MV-4-11 (cell line): ENCODE measurements around the gene ZNF563.
"Not testable (repeated sequence)": the region's sequence is repeated elsewhere in the genome, so short reads cannot be mapped to it uniquely, and the experiment has no call there.

Source experiments
- DNase-seq: peaks from one replicate; lab custom pipeline; 2025; lab: John Stamatoyannopoulos, UW

The ZNF563 gene

DNA sequence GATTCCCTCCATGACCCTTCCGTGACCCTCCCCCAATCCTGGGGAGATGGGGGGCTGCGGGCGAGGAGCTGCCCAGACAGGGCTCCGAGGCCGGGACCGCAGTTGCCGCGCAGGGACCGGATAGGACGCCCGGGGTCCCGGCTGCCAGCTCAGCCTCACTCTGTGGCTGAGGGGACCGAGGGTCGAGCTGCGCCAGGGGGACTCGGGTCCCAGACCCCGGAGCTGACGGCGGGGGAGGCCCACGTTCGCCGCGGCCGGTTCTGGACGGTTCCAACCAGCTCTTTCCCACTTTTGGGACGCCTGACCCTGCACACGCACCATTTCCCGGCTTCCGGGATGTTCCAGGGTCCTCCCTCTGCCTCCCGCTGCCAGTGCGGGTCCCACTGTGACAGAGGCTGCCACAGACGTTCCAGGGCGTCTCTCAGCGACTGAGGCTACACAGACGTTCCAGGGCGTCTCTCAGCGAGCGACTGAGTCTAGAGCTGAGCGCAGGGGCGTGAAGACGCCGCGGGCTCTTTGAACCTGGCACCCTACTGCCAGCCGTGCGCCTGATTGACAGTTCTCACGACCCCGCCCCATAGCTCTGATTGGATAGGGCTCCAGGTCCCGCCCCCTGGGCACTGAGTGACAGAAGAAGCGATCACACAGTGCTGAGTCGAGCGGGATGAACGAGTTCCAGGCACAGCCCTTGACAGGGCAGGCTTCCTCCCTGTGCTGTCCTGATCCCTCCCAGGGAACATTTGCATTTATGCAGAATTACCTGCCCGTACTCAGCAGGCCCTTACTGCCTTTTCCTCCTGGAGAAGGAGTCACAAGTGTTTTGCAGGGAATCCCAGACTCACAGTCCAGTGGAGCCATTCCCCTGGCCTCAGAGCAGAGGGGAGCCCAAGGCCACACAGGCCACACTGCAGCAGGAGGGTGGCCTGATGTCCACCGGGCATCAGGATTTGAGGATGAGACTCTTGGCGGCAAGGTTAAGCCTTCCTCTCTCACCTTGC, at the start of gene ZNF563:
Gene ZNF563, minus strand, starts transcription at position 472 of the 998 bp plus-strand sequence. Its CDS starts 151 bp downstream, at position 321.
- DNase-seq: no peak

DNA sequence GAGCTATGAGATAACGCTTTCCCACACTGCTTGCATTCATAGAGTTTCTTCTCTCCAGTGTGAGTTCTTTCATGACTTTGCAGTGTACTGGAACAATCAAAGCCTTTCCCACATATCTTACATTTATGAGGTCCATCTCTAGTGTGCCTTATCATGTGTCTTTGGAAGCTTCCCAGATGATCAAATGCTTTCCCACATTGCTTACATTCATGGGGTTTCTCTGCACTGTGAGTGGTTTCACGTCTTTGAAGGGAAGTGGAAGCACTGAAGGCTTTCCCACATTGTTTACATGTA, 47.0 kb upstream of the ZNF563 start:
- DNase-seq: no peak

DNA sequence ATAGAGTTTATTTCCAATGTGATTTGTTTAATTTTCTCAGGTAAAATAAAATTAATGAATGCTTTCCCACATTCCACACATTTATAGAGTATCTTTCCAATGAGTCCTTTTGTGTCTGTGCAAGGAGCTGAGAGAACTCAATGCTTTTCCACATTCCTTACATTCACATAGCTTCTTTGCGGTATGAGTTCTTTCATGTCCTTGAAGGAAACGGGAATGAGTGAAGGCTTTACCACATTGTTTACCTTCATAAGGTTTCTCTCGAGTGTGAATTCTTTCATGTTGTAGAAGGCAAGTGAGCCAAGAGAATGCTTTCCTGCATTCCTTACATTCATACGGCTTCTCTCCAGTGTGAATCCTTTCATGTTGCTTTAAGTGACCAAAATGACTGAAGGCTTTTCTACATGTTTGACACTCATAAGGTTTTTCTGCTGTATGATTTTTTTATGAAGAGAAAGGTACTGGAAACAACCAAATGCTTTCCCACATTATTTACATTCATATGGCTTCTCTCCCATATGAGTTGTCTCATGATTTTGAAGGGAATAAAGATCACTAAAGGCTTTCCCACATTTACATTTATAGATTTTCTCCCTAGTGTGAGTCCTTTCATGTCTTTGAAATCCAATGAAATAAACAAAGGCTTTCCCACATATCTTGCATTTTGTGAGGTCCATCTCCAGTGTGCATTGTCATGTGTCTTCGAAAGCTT, 46.5 kb upstream of the ZNF563 start:
- DNase-seq: no peak

DNA sequence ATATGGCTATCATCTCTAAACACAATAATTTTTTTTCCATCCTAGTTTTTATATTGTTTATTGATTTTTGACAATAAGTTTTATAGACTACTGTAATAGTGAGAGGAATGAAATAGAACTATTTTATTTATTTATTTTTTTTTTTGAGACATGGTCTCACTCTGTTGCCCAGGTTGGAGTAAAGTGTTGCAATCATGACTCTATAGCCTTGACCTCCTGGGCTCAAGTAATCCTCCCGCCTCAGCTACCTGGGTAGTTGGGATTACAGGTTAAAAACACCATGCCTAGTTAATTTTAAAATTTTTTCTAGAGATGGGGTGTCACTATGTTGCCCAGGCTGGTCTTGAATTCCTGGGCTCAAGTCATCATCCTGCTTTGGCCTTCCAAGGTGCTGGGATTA, 40.6 kb upstream of the ZNF563 start:
- DNase-seq: no peak

DNA sequence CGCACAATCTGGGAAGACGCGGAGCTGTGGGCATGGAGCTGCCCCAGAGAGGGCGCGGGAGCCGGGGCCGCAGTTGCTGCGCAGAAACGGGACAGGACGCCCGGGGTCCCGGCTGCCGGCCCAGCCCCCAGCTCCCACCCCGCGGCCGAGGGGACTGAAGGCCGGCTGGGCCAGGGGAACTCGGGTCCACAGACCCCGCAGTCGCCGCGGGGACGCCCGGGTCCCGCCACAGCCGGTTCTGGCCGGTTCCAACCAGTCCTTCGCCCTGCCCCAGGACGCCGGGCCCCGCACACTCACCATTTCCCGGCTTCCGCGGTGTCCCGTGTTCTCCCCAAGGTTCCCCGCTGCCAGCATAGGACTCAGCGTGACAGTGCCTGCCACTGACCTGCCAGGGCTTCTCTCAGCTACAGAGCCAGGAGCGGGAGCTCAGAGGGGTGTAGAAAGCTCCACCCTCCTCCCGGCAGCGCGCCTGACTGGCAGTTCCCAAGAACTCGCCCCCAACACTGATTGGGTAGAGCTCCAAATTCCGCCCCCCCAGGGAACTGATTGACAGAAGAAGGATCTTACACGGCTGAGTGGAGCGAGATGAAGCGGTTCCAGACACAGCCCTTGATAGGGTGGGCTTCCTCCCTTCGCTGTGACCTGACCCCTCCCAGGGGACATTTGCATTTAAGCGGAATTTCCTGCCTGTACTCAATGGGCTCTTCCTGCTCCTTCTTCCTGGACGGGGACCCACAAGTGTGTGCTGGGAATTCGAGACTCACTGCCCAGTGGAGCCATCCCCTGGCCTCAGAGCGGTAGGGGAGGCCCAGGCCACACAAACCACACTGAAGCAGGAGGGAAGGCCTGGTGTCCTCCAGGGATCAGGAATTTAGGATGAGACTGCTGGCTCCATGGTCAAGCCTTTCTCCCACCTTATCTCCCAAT, 32.1 kb upstream of the ZNF563 start, which contains the start of gene ZNF442:
Gene ZNF442, minus strand, starts transcription at position 448 of the 927 bp plus-strand sequence. CDS start 2,052 bp downstream, outside the sequence.
- DNase-seq: no peak

DNA sequence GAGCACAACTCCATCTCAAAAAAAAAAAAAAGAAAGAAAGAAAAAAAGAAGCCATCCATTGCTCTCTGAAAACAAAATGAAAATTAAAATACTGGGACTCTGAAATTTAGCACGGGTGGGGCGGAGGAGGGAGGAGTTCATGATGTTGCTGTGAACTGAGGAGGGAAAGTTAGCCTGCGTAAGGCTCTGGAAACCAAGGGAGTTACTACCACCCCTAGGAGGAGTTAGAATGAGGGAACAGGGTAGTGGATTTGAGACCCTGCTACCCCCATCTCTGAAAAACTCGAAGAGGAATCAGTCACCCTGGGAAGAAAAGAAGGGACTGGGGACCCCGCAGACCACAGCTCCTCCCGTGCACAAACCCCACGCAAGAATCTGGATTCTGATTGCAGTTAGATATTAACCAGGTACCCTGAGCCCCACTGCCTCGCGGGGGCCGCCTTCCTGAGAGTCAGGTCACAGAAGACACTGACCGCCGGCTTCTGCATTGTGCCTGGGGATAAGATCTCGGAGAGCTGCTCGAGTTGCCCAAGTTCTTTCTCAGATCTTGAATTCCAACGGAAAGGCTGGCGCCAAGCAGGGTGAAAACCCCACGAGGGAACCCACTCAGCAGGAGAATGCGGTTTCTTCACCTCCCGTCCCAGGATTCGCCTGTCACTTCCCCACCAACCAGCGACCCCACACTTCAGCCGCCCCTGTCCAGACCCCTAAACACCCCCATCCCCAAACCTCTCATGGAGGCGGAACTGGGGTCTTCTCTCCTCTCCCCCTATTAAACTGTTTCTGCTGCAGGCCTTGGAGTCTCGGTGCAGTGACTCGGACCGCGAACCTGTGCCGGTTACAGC, 31.2 kb upstream of the ZNF563 start:
- no peak for DNase-seq

DNA sequence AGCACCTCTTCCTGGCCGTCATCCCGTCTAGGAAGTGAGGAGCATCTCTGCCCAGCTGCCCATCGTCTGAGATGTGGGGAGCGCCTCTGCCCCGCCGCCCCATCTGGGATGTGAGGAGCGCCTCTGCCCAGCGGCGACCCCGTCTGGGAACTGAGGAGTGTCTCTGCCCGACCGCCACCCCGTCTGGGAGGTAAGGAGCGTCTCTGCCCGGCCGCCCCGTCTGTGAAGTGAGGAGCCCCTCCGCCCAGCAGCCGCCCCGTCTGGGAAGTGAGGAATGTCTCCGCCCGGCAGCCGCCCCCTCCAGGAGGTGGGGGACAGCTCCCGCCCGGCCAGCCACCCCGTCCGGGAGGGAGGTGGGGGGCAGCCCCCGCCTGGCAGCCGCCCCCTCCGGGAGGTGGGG, 28.8 kb upstream of the ZNF563 start:
- not testable (repeated sequence) for DNase-seq

DNA sequence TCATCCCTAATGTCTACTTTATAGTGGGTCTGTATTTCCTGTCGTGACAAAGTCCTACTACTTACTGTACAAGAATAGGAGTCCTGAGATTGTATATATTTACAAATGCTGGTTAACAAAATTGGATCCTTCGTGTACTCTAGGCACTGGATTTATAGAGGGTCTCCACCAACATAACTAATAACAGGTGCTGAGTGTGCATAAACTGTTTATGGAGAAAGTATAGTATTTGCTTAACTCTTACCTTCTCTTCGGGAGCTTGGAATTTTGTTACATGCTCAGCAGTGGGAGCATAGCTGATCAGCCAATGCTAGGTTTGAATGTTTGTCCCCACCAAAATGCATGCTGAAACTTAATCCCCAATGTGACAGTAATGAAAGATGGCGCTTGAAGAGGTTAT, 19.9 kb upstream of the ZNF563 start:
- DNase-seq: no peak

DNA sequence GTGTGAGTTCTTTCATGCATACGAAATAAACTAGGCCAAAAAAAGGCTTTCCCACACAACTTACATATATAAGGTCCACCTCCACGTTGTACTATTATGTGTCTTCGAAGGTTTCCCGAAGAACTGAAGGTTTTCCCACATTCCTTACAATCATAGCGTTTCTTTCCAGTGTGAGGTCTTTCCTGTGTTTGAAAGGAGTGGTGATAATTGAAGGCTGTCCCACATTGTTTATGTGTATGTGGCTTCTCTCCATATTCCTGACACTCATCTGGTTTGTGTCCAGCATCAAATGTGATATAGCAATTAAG, 17.4 kb upstream of the ZNF563 start:
- DNase-seq: no peak

DNA sequence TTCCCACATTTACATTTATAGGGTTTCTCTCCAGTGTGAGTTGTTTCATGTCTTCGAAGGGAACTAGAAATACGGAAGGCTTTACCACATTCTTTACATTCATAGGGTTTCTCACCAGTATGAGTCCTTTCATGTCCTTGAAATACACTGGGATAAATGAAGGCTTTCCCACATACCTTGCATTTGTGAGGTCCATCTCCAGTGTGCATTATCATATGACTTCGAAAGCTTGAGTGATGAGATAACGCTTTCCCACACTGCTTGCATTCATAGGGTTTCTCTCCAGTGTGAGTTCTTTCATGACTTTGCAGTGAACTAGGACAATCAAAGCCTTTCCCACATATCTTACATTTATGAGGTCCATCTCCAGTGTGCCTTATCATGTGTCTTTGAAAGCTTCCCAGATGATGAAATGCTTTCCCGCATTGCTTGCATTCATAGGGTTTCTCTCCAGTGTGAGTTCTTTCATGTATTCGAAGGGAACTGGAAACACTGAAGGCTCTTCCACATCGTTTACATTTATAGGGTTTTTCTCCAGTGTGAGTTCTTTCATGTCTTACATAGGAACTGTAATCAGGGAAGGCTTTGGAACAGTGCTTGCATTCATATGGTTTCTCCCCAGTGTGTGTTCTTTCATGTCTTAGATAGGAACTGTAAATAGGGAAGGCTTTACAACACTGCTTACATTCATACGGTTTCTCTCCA, 16.9 kb upstream of the ZNF563 start:
- no peak for DNase-seq

DNA sequence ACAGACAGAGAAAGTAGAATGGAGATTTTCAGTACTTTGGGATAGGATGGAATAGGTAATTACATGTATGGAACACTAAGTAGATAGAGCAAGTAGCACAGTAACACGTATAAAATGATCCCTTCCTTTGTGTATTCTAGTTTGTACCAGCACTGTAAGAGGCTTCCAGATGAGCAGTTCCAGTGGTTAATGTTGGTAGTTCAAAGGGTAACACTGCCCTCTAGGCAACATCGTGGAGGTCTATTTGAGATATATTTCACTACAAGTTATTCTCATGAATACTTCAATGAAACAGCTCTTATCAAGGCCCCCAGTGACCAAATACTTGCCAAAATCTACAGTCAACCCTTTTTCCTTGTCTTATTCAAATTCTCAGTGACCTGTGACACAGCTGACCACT, 13.5 kb upstream of the ZNF563 start:
- no peak for DNase-seq

DNA sequence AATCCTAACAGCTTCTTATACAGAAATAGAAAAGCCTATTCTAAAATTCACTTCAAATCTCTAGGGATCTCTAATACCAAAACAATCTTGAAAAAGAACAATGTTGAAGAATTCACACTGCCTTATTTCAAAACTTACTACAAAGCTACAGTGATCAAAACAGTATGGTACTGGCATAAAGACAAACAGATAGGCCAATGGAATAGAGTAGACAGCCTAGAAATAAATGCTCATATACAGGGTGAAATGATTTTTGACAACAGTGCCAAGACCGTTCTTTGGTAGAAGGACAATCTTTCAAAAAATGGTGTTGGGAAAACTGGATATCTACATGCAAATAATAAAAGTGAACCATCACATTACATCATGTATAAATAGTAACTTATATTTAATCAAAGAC, 11.8 kb upstream of the ZNF563 start:
- no peak for DNase-seq

DNA sequence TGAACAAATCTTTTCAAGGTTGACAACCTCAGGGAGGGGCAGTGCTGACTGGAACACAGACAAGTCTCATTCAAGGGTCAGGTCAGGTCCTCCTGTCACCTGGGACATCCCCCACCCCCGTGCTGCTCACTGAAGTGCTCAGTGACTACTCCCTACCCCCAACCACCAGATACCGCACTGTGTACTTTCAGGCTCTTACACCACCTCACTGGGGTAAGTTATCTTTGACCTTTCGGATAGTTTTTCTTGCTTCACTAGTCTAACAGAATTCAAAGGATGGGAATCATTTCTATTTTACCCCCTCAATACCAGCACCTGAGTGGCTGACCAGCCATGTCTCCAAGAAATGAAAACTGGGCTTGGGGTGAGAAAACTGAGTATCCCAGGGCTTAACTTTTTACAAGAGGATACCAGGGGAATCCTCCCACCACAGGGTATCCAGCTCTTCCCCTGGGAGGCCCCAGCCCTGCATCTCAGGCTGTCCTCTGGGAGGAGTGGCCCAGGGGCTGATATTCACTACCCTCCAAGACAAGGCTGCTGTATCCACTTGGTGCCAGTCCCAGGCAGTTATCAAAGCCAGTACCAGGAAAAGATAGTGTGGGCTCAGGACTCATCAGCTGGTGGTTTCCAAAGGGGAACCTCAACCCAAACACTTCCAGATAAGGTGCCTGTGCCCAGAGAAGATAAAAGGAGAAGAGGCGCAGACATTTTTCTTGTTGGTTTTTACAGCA, 2.1 kb downstream of the ZNF563 start:
- no peak for DNase-seq

DNA sequence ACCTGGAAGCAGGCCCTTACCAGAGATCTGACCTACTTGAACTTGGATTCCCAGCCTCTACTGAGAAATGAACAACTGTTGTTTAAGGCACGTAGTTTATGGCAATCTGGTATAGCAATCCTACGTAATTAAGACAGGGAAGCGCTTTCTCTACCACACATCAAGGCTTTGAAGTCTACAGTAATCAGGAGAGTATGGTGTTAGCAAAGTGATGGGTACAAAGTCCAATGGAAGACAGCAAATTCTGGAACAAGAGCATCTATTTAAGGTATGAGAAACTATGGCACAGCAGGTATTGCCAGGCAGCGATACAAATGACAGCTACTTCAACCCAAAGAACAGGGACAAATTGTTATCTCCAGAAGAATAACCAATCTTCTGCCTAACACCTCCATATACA, 3.1 kb downstream of the ZNF563 start:
- no peak for DNase-seq

DNA sequence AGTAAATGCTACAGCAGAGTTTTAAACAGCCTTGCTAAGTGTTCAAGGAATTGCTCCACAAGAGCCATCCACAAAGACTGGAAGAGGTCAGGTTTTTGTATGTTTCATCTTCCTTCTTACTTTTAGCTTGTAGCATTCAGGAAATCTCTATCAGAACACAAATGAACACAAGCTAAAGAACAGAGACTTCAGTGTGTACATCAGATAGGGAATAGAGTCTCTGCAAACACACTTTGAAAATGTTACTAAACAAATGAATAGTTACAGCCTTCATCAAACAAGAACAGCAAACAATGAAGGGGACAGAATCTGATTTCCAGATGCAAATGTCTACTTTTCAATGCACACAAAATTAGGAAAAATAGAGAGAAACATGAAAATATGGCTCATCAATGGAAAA, 7.7 kb downstream of the ZNF563 start:
- no peak for DNase-seq

DNA sequence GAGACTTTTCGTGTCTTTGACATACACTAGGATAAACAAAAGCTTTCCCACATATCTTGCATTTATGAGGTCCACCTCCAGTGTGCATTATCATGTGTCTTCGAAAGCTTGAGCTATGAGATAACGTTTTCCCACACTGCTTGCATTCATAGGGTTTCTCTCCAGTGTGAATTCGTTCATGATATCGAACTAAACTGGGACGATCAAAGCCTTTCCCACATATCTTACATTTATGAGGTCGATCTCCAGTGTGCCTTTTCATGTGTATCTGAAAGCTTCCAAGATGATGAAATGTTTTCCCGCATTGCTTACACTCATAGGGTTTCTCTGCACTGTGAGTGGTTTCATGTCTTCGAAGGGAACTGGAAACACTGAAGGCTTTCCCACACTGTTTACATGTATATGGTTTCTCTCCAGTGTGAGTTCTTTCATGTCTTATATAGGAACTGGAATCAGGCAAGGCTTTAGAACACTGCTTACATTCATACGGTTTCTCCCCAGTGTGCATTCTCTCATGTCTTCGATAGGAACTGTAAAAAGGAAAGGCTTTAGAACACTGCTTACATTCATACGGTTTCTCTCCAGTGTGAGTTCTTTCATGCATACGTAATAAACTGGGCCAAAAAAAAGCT, 14.5 kb downstream of the ZNF563 start:
- no peak for DNase-seq

DNA sequence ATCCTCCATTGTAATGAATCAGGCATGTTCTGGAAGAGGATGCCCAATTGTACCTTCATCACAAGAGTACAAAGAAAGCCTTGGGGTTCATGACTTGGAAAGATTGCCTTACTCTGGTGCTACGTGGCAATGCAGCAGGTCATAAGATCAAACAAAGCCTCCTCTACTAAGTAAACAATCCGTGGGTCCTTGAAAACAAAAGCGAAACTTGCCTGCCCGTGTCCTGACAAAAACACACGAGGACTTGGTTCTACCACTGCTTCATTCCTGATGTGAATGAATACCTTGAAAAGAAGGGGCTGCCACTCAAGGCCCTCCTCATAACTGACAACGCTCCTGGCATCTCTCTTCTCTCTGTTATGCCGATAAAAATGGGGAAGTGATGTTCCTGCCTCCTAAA, 18.9 kb downstream of the ZNF563 start:
- no peak for DNase-seq

DNA sequence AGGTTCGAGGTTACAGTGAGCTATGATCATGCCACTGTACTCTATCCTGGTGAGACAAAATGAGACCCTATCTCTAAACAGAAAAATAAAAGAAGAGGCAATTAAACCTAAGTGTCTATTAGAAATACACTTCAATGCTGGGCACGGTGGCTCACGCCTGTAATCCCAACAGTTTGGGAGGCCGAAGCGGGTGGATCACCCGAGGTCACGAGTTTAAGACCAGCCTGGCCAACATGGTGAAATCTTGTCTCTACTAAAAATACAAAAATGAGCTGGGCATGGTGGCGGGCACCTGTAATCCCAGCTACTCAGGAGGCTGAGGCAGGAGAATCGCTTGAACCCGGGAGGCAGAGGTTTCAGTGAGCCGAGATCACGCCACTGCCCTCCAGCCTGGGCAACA, 24.5 kb downstream of the ZNF563 start:
- DNase-seq: not testable (repeated sequence)

DNA sequence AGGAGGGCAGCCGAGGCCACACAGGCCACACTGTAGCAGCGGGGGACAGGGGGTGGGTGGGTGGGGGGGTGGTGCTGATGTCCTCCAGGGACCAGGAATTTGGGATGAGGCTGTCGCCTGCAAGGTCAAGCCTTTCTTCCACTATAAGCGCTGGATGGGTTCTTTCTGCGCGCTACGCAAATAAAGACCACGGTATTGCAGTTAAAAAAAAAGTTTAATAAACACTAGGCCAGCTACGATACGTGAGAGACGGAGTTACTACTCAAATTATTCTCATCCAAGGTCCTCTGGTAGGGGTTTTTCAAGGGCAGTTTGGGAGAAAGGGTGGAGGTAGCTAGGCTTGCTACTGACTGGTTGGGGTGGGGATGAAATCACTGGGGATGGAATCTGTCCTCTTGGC, 38.2 kb downstream of the ZNF563 start:
- no peak for DNase-seq
